Measurements from ENCODE around the gene ATP13A1.
"Not testable (repeated sequence)": the region's sequence is repeated elsewhere in the genome, so short reads cannot be mapped to it uniquely, and the experiment has no call there.

Gene ATP13A1

DNA sequence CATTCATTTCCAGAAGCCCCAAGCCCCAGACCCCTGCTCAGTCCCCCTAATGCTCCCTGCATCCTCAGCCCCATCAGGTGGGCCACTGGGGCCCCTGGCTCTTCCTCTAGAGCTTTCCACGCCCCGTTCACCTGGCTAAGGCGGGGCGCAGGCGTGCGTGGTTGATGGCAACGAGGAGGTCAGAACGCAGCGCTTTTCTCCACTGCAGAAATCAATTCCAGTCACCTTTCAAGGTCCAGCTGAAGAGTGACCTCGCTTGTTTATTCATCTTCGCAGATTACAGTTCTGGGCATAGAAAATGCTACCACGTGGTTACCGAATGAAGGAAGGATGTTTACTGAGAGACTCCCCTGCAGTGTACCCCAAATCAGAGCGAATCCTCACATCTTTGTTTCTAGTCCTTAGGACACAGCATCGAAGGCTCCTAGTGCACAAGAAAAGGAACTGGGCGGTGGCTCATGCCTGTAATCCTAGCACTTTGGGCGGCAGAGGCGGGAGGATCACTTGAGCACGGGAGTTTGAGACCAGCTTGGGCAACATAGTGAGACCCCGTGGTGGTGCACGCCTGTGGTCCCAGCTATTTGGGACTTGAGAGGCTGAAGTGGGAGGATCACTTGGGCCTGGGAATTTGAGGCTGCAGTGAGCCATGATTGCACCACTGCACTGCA is 44.2 kb downstream of the ATP13A1 start:
- DNase-seq (ENCODE audit: low read depth): no peak

- DNase-seq (ENCODE audit: low read depth): peak; percentile 99
Measured at GRCh38 chr19:19618219-19619051, 45.0 kb downstream of the ATP13A1 start, which contains the start of gene PBX4. PBX4 (minus strand) TSS chr19:19618687; CDS start chr19:19618629, 58 bp downstream.

- DNase-seq (ENCODE audit: low read depth): no peak
Measured at GRCh38 chr19:19615086-19615485, 48.4 kb downstream of the ATP13A1 start.

GRCh38 chr19:19613506-19613905 is 50.0 kb downstream of the ATP13A1 start:
- no peak for DNase-seq (ENCODE audit: low read depth)

DNA sequence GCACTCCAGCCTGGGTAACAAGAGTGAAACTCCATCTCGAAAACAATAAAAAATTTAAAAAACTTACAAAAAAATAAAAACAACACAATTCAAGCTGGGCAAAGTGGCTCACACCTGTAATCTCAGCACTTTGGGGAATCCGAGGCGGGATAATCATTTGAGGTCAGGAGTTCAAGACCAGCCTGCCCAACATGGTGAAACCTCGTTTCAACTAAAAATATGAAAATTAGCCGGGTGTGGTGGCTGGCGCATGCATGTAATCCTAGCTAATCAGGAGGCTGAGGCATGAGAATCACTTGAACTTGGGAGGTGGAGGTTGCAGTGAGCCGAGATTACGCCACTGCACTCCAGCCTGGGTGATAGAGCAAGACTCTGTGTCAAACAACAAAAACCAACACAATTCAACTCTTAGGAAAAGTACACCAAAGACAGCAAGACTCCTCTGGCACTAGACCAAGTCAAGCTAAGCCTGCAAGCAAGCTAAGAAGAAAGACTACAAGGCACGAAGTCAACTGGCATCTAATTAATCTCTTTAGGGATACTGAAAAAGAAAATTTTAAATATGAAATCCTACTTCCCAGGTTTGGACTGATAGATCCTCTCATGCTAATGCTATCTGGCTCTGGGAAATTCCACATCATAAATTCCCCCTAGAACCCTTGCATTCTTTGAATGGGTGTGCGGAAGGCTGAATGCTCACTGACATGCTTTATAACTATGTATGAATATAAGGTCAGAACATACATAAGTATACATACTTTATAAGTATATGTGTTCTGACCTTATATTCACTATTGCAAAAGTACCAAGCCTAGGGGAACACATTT is 52.9 kb downstream of the ATP13A1 start:
- DNase-seq (ENCODE audit: low read depth): no peak

GRCh38 chr19:19606686-19607085 is 56.8 kb downstream of the ATP13A1 start:
- DNase-seq (ENCODE audit: low read depth): not testable (repeated sequence)

DNA sequence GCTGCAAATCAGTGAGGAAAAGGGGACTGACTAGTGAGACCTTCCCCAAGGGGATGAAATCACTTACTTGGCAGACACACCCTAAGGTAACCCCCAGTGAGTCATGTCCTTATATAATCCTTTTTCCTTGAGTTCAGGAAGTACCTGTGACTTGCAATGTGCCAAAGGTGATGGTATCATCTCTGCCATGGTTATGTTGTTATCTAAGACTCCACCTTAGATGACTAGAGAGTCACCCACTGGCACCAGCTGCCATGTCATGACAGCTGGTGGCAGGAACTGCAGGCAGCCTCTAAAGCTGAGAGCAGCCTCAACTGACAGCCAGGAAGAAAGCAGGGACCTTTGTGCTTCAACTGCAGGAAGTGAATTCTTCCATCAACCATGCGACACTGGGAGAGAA is 57.5 kb downstream of the ATP13A1 start:
- no peak for DNase-seq (ENCODE audit: low read depth)

- DNase-seq (ENCODE audit: low read depth): no peak
Measured at GRCh38 chr19:19602713-19603324, 60.7 kb downstream of the ATP13A1 start.

DNA sequence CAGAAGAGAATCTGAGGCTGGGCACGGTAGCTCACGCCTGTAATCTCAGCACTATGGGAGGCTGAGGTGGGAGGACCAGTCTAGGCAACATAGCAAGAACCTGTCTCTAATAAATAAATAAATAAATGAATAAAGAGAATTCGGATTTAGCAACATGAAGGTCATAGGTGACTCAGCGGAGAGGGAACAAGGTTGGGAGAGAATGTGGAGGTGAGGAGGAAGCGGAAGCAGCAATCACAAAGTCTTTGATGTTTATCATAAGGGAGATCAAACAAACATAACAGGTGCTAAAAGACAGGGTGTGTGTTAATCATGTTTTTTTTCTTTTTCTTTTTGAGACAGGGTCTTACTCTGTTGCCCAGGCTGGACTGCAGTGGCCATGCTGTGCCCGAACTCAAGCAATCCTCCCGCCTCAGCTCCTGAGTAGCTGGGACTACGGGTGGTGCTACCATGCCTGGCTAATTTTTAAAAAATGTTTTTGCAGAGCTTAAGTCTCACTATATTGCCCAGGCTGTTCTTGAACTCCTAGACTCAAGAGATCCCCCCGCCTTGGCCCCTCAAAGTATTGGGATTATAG is 61.3 kb downstream of the ATP13A1 start:
- no peak for DNase-seq (ENCODE audit: low read depth)

DNA sequence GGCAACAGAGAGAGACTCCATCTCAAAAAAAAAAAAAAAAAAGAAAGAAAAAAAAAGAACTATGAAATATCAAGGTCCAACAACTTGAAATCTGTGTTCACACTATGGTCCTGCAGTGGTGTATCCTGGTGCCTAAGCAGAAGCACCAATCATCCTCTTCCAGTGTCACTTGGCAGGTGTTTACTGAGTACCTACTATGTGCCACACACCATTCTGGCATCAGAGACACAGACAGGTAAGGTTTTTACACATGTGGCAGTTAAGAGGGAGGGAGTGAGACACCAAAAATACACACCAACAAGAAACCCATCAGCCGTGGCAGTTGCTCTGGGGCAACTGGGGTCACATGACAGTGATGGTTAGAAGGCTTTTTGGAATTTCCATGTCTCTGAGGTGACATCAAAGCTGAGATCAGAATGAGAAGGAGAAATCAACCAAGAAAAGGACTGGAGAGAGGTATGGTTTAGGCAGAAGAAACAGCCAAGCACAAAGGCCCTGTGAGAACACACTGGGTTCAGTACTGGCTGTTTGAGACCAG is 62.6 kb downstream of the ATP13A1 start:
- no peak for DNase-seq (ENCODE audit: low read depth)

- DNase-seq (ENCODE audit: low read depth): peak; percentile 47
Measured at GRCh38 chr19:19598728-19599451, 64.6 kb downstream of the ATP13A1 start.

GRCh38 chr19:19597809-19598306 is 65.6 kb downstream of the ATP13A1 start:
- DNase-seq (ENCODE audit: low read depth): no peak

All from activated T-cell treated with anti-CD3 and anti-CD28 coated beads for 1 hour (primary cell).